ENCODE measurements around the gene COQ8A.

Gene COQ8A

GRCh38 chr1:226948480-226948879 is 8.4 kb downstream of the COQ8A start:
- in situ Hi-C loops (cut with MboI; ENCODE audit: low sequenced_read_pairs, unreplicated experiment), result no loop called here
- TF ChIP-seq CTCF (IDR thresholded peaks at IDR 0.05; ENCODE audit: borderline replicate concordance, control extremely low read depth, extremely low read depth, insufficient read depth, missing control alignments), result no peak
- DNase-seq (ENCODE audit: low spot score), result no peak

- no peak for TF ChIP-seq CTCF (IDR thresholded peaks at IDR 0.05; ENCODE audit: borderline replicate concordance, control extremely low read depth, extremely low read depth, insufficient read depth, missing control alignments)
- DNase-seq (ENCODE audit: low spot score), result no peak
- in situ Hi-C loops (cut with MboI; ENCODE audit: low sequenced_read_pairs, unreplicated experiment), result no loop called here
Observed at GRCh38 chr1:226948996-226949395, 8.9 kb downstream of the COQ8A start.

- DNase-seq (ENCODE audit: low spot score), result no peak
- in situ Hi-C loops (cut with MboI; ENCODE audit: low sequenced_read_pairs, unreplicated experiment), result no loop called here
- no peak for TF ChIP-seq CTCF (IDR thresholded peaks at IDR 0.05; ENCODE audit: borderline replicate concordance, control extremely low read depth, extremely low read depth, insufficient read depth, missing control alignments)
Observed at GRCh38 chr1:226949401-226949800, 9.3 kb downstream of the COQ8A start.

GRCh38 chr1:226950316-226950715 is 10.2 kb downstream of the COQ8A start:
- no peak for DNase-seq (ENCODE audit: low spot score)
- in situ Hi-C loops (cut with MboI; ENCODE audit: low sequenced_read_pairs, unreplicated experiment), result no loop called here
- no peak for TF ChIP-seq CTCF (IDR thresholded peaks at IDR 0.05; ENCODE audit: borderline replicate concordance, control extremely low read depth, extremely low read depth, insufficient read depth, missing control alignments)

- in situ Hi-C loops (cut with MboI; ENCODE audit: low sequenced_read_pairs, unreplicated experiment), result no loop called here
- DNase-seq (ENCODE audit: low spot score), result no peak
- TF ChIP-seq CTCF (IDR thresholded peaks at IDR 0.05; ENCODE audit: borderline replicate concordance, control extremely low read depth, extremely low read depth, insufficient read depth, missing control alignments), result no peak
Observed at GRCh38 chr1:226950871-226951270, 10.8 kb downstream of the COQ8A start.

- no peak for DNase-seq (ENCODE audit: low spot score)
- in situ Hi-C loops (cut with MboI; ENCODE audit: low sequenced_read_pairs, unreplicated experiment), result no loop called here
- TF ChIP-seq CTCF (IDR thresholded peaks at IDR 0.05; ENCODE audit: borderline replicate concordance, control extremely low read depth, extremely low read depth, insufficient read depth, missing control alignments), result no peak
Observed at GRCh38 chr1:226951286-226952117, 11.4 kb downstream of the COQ8A start.
